HepG2 (cell line): ENCODE measurements around the gene TBXAS1. TPM values are rescaled to one million over a fixed set of nuclear protein-coding genes. Genes with fewer than 3 reads are reported as not detected.

Experiments used
- ATAC-seq: fragments of 200-7000 bp; cut with Tn5 transposase; 3 replicates; pipeline ENCODE4 v1.9.1; 2020; ENCODE audit warnings: mild to moderate bottlenecking, moderate library complexity
- BruUV-seq: library from RNA; stranded (reverse); fragments of 400-500 nt; replicated peaks from 2 replicates; lab custom pipeline; 2021; lab: Mats Ljungman, UMichigan
- CTCF ChIA-PET: fragments of 300-600 bp; formaldehyde crosslinking; extraction: SDS; loops from one replicate; lab custom pipeline; 2021; ENCODE audit warnings: low total read pairs, inconsistent platforms, low intra/inter-chr PET ratio; lab: Yijun Ruan, JAX
- POLR2A ChIA-PET: fragments of 350-600 bp; sonication (Branson Sonifier 250); formaldehyde crosslinking; loops from one replicate; lab custom pipeline; 2020; ENCODE audit warnings: antibody characterized with exemption, inconsistent platforms; lab: Yijun Ruan, JAX
- DNase-seq: peaks from one replicate; pipeline ENCODE4 v3.0.0-alpha.2; 2015; ENCODE audit warnings: low spot score
- FAIRE-seq: peaks from 3 replicates; lab custom pipeline; 2011; peaks lifted over from hg19 to GRCh38; lab: Jason Lieb, UNC
- H2AFZ ChIP-seq: one replicate; pipeline ENCODE4 v1.6.1; 2011; ENCODE audit warnings: low read length, inconsistent platforms
- H3K27ac ChIP-seq: fragments of 300-600 bp; 3 replicates; pipeline ENCODE4 v1.8.0; 2011; ENCODE audit warnings: mixed run types, mild to moderate bottlenecking, mixed read lengths, low read length, inconsistent platforms; ENCODE audit not compliant: insufficient read depth; ENCODE audit errors: extremely low read length
- H3K27me3 ChIP-seq, 2 experiments: fragments of 200-600 bp in 1 of 2; 2 replicates in 1 of 2; 3 replicates in 1 of 2; pipeline versions ENCODE4 v1.6.0 to v1.8.0; 2011; ENCODE audit warnings: low read length in 2 of 2, mild to moderate bottlenecking in 2 of 2, moderate library complexity in 2 of 2, inconsistent platforms in 1 of 2; ENCODE audit not compliant: insufficient read depth in 2 of 2, control insufficient read depth in 1 of 2
- H3K36me3 ChIP-seq, 2 experiments: fragments of 200-600 bp in 1 of 2; replicated peaks in 1 of 2; 2 replicates in 1 of 2; 3 replicates in 1 of 2; pipeline versions ENCODE4 v1.5.1 to v1.8.0; 2011; ENCODE audit warnings: low read length in 2 of 2, inconsistent platforms in 1 of 2; ENCODE audit not compliant: insufficient read depth in 2 of 2, control insufficient read depth in 1 of 2
- H3K4me1 ChIP-seq: 2 replicates; pipeline ENCODE4 v1.5.1; 2012; ENCODE audit warnings: low read length, inconsistent platforms; ENCODE audit not compliant: insufficient read depth
- H3K4me2 ChIP-seq: 2 replicates; pipeline ENCODE4 v1.6.0; 2011; ENCODE audit warnings: low read depth, low read length, inconsistent platforms
- H3K4me3 ChIP-seq, 3 experiments: fragments of 200-600 bp in 1 of 3; sonication (generic), shearing (Covaris generic) in 1 of 3; replicated peaks in 1 of 3; 2 replicates each; pipeline ENCODE4 v1.5.1; 2011 to 2016; ENCODE audit warnings: low read length in 3 of 3, inconsistent platforms in 2 of 3, low read depth in 2 of 3, mild to moderate bottlenecking in 2 of 3, control low read depth in 1 of 3, mixed read lengths in 1 of 3; ENCODE audit not compliant: insufficient read depth in 1 of 3
- H3K79me2 ChIP-seq: one replicate; pipeline ENCODE4 v1.6.1; 2011; ENCODE audit warnings: low read length, inconsistent platforms; ENCODE audit not compliant: insufficient read depth
- H3K9ac ChIP-seq: 2 replicates; pipeline ENCODE4 v1.6.0; 2011; ENCODE audit warnings: mild to moderate bottlenecking, low read depth, low read length, inconsistent platforms; ENCODE audit not compliant: insufficient read depth
- H3K9me3 ChIP-seq: 2 replicates; pipeline ENCODE4 v1.5.1; 2012; ENCODE audit warnings: mild to moderate bottlenecking, low read length
- H4K20me1 ChIP-seq: 2 replicates; pipeline ENCODE4 v1.6.0; 2011; ENCODE audit warnings: inconsistent platforms, mild to moderate bottlenecking, low read length, moderate library complexity; ENCODE audit not compliant: insufficient read depth
- FOXM1 ChIP-seq: sonication (generic); formaldehyde crosslinking; IDR thresholded peaks from 2 replicates; pipeline ENCODE4 v1.5.0; 2020; ENCODE audit warnings: missing genetic modification reagents
- HNRNPLL ChIP-seq: fragments of 200-400 bp; formaldehyde crosslinking; IDR thresholded peaks from 2 replicates; pipeline ENCODE4 v1.6.1; 2017; ENCODE audit warnings: mild to moderate bottlenecking, low read depth, low read length; ENCODE audit not compliant: poor library complexity, severe bottlenecking
- KAT7 ChIP-seq: IDR thresholded peaks from 2 replicates; pipeline ENCODE4 v1.6.1; 2018; ENCODE audit warnings: borderline replicate concordance, missing compliant biosample characterization
- KDM5B ChIP-seq: sonication (generic); formaldehyde crosslinking; IDR thresholded peaks from 2 replicates; pipeline ENCODE4 v1.4.0; 2020; ENCODE audit warnings: missing genetic modification reagents, mild to moderate bottlenecking, borderline replicate concordance
- MTA1 ChIP-seq: sonication (generic); formaldehyde crosslinking; IDR thresholded peaks from 2 replicates; pipeline ENCODE4 v1.4.0; 2020; ENCODE audit warnings: missing genetic modification reagents, mild to moderate bottlenecking, borderline replicate concordance
- STAT5B ChIP-seq: sonication (generic); formaldehyde crosslinking; IDR thresholded peaks from 2 replicates; pipeline ENCODE4 v1.4.0; 2020; ENCODE audit warnings: missing genetic modification reagents
- ZNF292 ChIP-seq: sonication (generic); formaldehyde crosslinking; IDR thresholded peaks from 2 replicates; pipeline ENCODE4 v1.8.1; 2022; ENCODE audit warnings: mild to moderate bottlenecking, low read depth, missing genetic modification reagents, borderline replicate concordance
- ZNF777 ChIP-seq: sonication (generic); formaldehyde crosslinking; IDR thresholded peaks from 2 replicates; pipeline ENCODE4 v1.4.0; 2020; ENCODE audit warnings: missing genetic modification reagents
- WGBS: methylation state at CpG from one replicate; pipeline ENCODE4 v1.1.6; 2017; ENCODE audit warnings: low lambda C conversion rate; 5-methylcytosine and 5-hydroxymethylcytosine counted together
- in situ Hi-C: cut with HindIII; loops from 2 replicates; pipeline ENCODE4 v1.10.0; 2017; ENCODE audit warnings: low pct_unique_long_range_greater_than_20kb; ENCODE audit not compliant: extremely low pct_ligation_motif_present
- intact Hi-C: fragments of 100-400 bp; cut with micrococcal nuclease; formaldehyde crosslinking; loops from one replicate; pipeline ENCODE4 v1.10.0; 2022; ENCODE audit not compliant: unreplicated experiment
- polyA plus RNA-seq, 8 experiments: library from polyadenylated mRNA; depleted of rRNA in 3 of 8; stranded (reverse) in 7 of 8; unstranded in 1 of 8; fragments of >200 nt; fragmentation: Illumina TruSeq in 4 of 8; extraction: Trizol in 4 of 8; gene quantifications; 2 replicates each; pipeline versions ENCODE4 v1.2.1 to v1.2.3, GENCODE V29; 2011 to 2016; ENCODE audit warnings: low read depth in 4 of 8, missing spikeins in 1 of 8, mixed read lengths in 1 of 8; ENCODE audit not compliant: insufficient read depth in 1 of 8
- total RNA-seq, 5 experiments: library from RNA; depleted of rRNA; stranded (reverse); fragments of >200 nt; fragmentation: Illumina TruSeq; extraction: Trizol; gene quantifications; 2 replicates each; pipeline ENCODE4 v1.2.3, GENCODE V29; 2016; ENCODE audit warnings: low read depth in 1 of 5
- TF ChIP-seq, protein P1 (sequence below): sonication (generic); formaldehyde crosslinking; IDR thresholded peaks from 2 replicates; pipeline ENCODE4 v1.4.0; 2020; ENCODE audit warnings: mild to moderate bottlenecking, missing genetic modification reagents
- TF ChIP-seq, protein P2 (sequence below): sonication (generic); formaldehyde crosslinking; IDR thresholded peaks from 2 replicates; pipeline ENCODE4 v1.5.1; 2020; ENCODE audit warnings: mild to moderate bottlenecking, missing genetic modification reagents, borderline replicate concordance
- TF ChIP-seq, protein P3 (sequence below): sonication (generic); formaldehyde crosslinking; IDR thresholded peaks from 2 replicates; pipeline ENCODE4 v1.4.0; 2020; ENCODE audit warnings: mild to moderate bottlenecking, missing genetic modification reagents

TBXAS1 gene
- total and polyA plus RNA-seq, 2 of the 13 experiments (the other 11 are each of a cell fraction or from before 2014, with no cell fraction given) = 4.0 to 4.9 TPM

DNA sequence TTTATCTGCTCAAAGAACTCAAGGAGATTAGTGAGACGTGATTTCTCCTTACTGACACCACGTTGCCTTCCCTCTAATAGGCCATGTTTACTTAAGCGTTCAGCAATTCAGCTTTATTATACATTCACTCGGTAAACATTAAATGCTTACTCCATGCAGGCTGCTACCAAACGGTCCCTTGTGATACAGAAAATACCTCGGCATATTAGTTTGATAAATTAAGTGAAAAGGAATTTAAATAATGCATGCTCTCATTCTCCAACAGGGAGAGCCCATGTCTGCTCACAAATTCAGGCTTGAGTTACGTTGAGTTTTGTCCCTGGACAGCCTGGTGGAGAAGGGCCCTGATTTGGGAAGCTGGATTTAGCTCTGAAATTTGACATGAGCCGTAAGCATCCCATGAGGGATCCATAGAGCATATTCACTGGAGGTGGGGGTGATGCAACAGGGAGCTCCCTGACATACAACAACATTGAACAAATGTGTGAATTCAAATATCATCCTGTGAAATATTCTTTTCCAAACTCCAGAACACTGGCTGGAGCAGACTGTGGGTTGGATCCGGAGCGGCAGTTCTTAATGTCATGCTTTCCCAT, 86.3 kb downstream of the TBXAS1 start:
- no peaks in the 10 kb centered on the region for H3K9me3 ChIP-seq
- no peak overlapping the region for H3K9ac ChIP-seq
- no peak for TF ChIP-seq ZNF292 (CRISPR knock-in tag)
- TF ChIP-seq, protein P1, sequence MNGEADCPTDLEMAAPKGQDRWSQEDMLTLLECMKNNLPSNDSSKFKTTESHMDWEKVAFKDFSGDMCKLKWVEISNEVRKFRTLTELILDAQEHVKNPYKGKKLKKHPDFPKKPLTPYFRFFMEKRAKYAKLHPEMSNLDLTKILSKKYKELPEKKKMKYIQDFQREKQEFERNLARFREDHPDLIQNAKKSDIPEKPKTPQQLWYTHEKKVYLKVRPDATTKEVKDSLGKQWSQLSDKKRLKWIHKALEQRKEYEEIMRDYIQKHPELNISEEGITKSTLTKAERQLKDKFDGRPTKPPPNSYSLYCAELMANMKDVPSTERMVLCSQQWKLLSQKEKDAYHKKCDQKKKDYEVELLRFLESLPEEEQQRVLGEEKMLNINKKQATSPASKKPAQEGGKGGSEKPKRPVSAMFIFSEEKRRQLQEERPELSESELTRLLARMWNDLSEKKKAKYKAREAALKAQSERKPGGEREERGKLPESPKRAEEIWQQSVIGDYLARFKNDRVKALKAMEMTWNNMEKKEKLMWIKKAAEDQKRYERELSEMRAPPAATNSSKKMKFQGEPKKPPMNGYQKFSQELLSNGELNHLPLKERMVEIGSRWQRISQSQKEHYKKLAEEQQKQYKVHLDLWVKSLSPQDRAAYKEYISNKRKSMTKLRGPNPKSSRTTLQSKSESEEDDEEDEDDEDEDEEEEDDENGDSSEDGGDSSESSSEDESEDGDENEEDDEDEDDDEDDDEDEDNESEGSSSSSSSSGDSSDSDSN = no peak
- TF ChIP-seq KDM5B (CRISPR knock-in tag) = no peak
- no peak for TF ChIP-seq ZNF777
- TF ChIP-seq STAT5B (CRISPR knock-in tag) = no peak
- no peak for TF ChIP-seq MTA1 (CRISPR knock-in tag)
- TF ChIP-seq KAT7 = no peak
- no peak for TF ChIP-seq HNRNPLL
- TF ChIP-seq, protein P2, sequence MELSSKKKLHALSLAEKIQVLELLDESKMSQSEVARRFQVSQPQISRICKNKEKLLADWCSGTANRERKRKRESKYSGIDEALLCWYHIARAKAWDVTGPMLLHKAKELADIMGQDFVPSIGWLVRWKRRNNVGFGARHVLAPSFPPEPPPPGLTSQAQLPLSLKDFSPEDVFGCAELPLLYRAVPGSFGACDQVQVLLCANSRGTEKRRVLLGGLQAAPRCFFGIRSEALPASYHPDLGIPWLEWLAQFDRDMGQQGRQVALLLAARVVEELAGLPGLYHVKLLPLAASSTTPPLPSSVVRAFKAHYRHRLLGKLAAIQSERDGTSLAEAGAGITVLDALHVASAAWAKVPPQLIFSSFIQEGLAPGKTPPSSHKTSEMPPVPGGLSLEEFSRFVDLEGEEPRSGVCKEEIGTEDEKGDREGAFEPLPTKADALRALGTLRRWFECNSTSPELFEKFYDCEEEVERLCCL = no peak
- TF ChIP-seq, protein P3, sequence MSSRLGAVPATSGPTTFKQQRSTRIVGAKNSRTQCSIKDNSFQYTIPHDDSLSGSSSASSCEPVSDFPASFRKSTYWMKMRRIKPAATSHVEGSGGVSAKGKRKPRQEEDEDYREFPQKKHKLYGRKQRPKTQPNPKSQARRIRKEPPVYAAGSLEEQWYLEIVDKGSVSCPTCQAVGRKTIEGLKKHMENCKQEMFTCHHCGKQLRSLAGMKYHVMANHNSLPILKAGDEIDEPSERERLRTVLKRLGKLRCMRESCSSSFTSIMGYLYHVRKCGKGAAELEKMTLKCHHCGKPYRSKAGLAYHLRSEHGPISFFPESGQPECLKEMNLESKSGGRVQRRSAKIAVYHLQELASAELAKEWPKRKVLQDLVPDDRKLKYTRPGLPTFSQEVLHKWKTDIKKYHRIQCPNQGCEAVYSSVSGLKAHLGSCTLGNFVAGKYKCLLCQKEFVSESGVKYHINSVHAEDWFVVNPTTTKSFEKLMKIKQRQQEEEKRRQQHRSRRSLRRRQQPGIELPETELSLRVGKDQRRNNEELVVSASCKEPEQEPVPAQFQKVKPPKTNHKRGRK (CRISPR knock-in tag) = no peak
- no peak for TF ChIP-seq FOXM1 (CRISPR knock-in tag)
- H3K27ac ChIP-seq = no peak overlapping the region
- no peaks in the 10 kb centered on the region for H3K27me3 ChIP-seq
- H3K4me2 ChIP-seq = no peak overlapping the region
- no peak for DNase-seq
- intact Hi-C loops = no loop called here
- no peaks in the 10 kb centered on the region for H4K20me1 ChIP-seq
- 78% methylated on average over 10 of the region's 10 CpGs for WGBS
- ChIA-PET POLR2A (no interaction called here), CTCF (no interaction called here)
- no peaks in the 10 kb centered on the region for H3K4me1 ChIP-seq
- in situ Hi-C loops = no loop called here
- H3K4me3 ChIP-seq = no peak overlapping the region
- no peak for ATAC-seq
- no peaks in the 10 kb centered on the region for H3K79me2 ChIP-seq
- no peak overlapping the region for H2AFZ ChIP-seq
- BruUV-seq = no TSS peak
- H3K36me3 ChIP-seq = no peaks in the 10 kb centered on the region
- FAIRE-seq = no peak
